BLaER1 treated with 17β-estradiol and CSF1 and Interleukin-3, amounts not matched to agents 10 nM and 100 nM (cell line): ENCODE results near the gene SORCS2.

ENCODE experiments used
- H3K27ac ChIP-seq, 11 experiments: shearing (Covaris generic); formaldehyde crosslinking; 2 replicates each; pipeline ENCODE4 v1.8.1; 2022
- H3K27me3 ChIP-seq, 11 experiments: shearing (Covaris generic); formaldehyde crosslinking; 2 replicates each; pipeline ENCODE4 v1.8.1; 2022
- H3K36me3 ChIP-seq, 11 experiments: shearing (Covaris generic); formaldehyde crosslinking; 2 replicates each; pipeline ENCODE4 v1.8.1; 2022
- H3K4me1 ChIP-seq, 10 experiments: shearing (Covaris generic); formaldehyde crosslinking; 2 replicates each; pipeline ENCODE4 v1.8.1; 2022
- H3K4me2 ChIP-seq, 11 experiments: shearing (Covaris generic); formaldehyde crosslinking; 2 replicates each; pipeline ENCODE4 v1.8.1; 2022
- H3K4me3 ChIP-seq, 10 experiments: shearing (Covaris generic); formaldehyde crosslinking; 2 replicates each; pipeline ENCODE4 v1.8.1; 2022
- H3K9ac ChIP-seq, 11 experiments: shearing (Covaris generic); formaldehyde crosslinking; 2 replicates each; pipeline ENCODE4 v1.8.1; 2022
- H3K9me3 ChIP-seq, 11 experiments: shearing (Covaris generic); formaldehyde crosslinking; replicated peaks in 1 of 11; 2 replicates each; pipeline ENCODE4 v1.8.1; 2022
- H4K20me1 ChIP-seq, 11 experiments: shearing (Covaris generic); formaldehyde crosslinking; 2 replicates each; pipeline ENCODE4 v1.8.1; 2022
- Cebpa-rat ChIP-seq, 11 experiments: shearing (Covaris generic); IDR thresholded peaks; 2 replicates each; pipeline ENCODE4 v1.8.1; 2022

The SORCS2 gene

DNA sequence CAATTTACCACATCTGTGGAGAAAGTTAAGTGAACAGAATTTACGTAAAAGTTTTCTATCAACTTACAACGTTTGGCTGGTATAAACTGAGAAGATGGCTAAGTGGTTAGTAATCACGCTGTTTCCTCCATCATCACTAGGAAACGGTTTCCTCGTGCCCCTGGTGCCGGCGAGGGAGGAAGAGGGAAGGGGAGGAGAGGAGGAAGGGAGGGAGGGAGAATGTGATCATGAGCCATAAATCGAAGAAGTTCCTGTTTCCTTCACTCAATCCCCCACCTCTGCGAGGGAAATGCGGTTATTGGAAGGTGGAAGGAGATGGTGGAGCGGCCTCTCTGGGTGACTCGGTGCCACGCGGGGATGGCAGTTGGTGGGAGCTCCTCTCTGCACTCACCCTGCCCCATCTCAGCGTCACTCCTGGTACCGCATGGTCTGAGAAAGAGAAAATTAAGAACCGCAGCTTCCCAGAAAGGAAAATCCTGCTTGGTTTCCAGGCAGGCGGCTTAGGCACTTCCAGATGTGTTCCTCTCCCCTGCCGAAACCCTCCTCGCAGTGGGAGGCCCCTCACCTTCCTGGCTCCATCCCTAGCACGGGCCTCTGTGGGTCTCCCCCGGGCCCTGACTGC, 530.5 kb downstream of the SORCS2 start:
- Histone ChIP-seq H4K20me1 (no peaks in the 10 kb centered on the region; a peak in 1 of 22 replicates), H3K9me3 (0 out of 22 replicates have a peak, but pooled peaks cover 0 to 4% (median 0%) of the 10 kb centered on the region in 11 experiments), H3K9ac (no peak overlapping the region), H3K27ac (no peak overlapping the region), H3K4me3 (no peak overlapping the region), H3K4me2 (peak overlapping the region; percentile 13 to 81 (median 41); a peak in 20 of 22 replicates), H3K36me3 (peaks cover 0 to 11% (median 0%) of the 10 kb centered on the region in 11 experiments; a peak in 2 of 22 replicates), H3K27me3 (no peaks in the 10 kb centered on the region), H3K4me1 (peaks cover 16 to 28% (median 22%) of the 10 kb centered on the region in 10 experiments)
- TF ChIP-seq Cebpa-rat (IDR thresholded peaks at IDR 0.05), result no peak

DNA sequence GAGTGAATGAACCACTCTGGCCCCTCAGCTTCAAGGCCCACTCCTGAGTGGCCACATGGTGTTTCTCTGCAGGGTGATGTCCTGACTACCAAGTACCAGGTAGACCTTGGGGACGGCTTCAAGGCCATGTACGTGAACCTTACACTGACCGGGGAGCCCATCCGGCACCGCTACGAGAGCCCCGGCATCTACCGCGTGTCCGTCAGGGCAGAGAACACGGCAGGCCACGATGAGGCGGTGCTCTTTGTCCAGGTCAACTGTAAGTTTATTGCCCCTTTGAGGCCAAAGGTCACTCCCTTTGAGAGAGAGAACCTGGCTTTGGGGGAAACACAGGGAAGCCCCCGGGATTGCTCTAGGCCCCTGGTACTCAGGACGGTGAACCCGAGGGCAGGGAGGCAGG, 531.3 kb downstream of the SORCS2 start:
- H3K4me2 ChIP-seq, result 0 out of 22 replicates have a peak overlapping the region, but pooled peaks of 1 of the 11 experiments have one; percentile 41
- H3K27me3 ChIP-seq, result no peaks in the 10 kb centered on the region
- H3K4me1 ChIP-seq, result peaks cover 15 to 24% (median 19%) of the 10 kb centered on the region in 10 experiments
- TF ChIP-seq Cebpa-rat (IDR thresholded peaks at IDR 0.05), result no peak
- H3K27ac ChIP-seq, result no peak overlapping the region
- 0 out of 22 replicates have a peak, but pooled peaks cover 0 to 4% (median 0%) of the 10 kb centered on the region in 11 experiments for H3K9me3 ChIP-seq
- H3K4me3 ChIP-seq, result no peak overlapping the region
- peaks cover 0 to 11% (median 0%) of the 10 kb centered on the region in 11 experiments; a peak in 2 of 22 replicates for H3K36me3 ChIP-seq
- no peaks in the 10 kb centered on the region for H4K20me1 ChIP-seq
- no peak overlapping the region for H3K9ac ChIP-seq

DNA sequence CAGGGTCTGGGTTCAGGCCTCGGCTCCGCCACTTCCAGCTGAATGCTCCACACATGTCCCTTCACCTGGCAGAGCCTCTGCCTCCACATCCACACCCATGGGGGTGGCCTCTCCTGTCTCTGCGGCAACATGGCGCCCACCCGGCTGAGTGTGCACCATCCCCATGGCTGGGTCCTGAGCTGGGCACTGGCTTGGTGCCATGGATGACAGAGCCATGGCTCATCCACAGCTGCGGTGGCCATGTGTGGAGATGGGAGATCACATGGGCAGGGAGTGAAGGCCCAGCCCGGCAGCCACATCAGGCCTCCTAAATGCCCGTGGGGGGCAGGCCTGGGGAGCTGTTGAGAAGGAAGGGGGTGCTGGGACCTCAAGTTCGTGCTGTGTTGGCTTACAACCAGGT, 533.6 kb downstream of the SORCS2 start:
- Histone ChIP-seq H3K4me2 (no peak overlapping the region), H3K9me3 (0 out of 22 replicates have a peak, but pooled peaks cover 0 to 4% (median 0%) of the 10 kb centered on the region in 11 experiments), H3K4me3 (no peak overlapping the region), H4K20me1 (no peaks in the 10 kb centered on the region; a peak in 1 of 22 replicates), H3K4me1 (peaks cover 10 to 17% (median 12%) of the 10 kb centered on the region in 10 experiments), H3K27ac (no peak overlapping the region), H3K9ac (no peak overlapping the region), H3K36me3 (peaks cover 0 to 11% (median 0%) of the 10 kb centered on the region in 11 experiments; a peak in 2 of 22 replicates), H3K27me3 (no peaks in the 10 kb centered on the region)
- no peak for TF ChIP-seq Cebpa-rat (IDR thresholded peaks at IDR 0.05)

DNA sequence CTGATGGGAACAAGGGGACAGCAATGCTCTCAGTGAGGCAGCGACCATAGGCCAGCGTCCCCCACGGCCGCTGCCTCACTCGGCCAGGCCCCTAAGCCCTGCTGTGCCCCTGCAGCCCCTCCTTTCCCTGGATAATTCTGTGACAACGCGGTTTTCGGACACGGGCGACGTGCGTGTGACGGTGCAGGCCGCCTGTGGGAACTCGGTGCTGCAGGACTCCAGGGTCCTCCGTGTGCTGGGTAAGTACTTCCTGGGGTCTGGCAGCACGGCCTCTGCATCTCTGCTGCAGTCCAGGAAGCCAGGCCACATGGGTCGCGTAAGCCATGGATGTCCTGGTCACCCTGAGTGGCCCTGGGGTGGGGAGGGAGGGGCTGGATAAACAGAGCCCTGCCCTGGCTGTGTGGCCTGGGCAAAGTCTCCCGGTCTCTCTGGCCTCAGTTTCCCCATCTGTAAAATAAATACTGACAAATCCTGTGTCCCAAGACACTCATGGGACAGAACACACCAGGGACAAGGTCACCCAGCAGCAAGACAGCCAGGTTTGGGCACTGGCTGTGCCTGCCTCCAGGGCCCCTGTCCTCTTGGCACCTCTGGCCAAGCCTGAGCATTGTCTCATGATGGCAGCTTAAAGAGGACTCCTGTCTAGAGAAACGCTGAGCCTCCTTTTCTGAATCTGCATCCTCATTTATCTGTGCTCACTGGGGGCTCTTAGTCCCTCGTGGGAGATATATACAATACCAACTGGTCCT, 534.5 kb downstream of the SORCS2 start:
- no peak for TF ChIP-seq Cebpa-rat (IDR thresholded peaks at IDR 0.05)
- Histone ChIP-seq H3K36me3 (peaks cover 0 to 11% (median 0%) of the 10 kb centered on the region in 11 experiments; a peak in 2 of 22 replicates), H3K4me1 (peaks cover 10 to 16% (median 12%) of the 10 kb centered on the region in 10 experiments), H3K9me3 (0 out of 22 replicates have a peak, but pooled peaks cover 0 to 4% (median 0%) of the 10 kb centered on the region in 11 experiments), H4K20me1 (no peaks in the 10 kb centered on the region; a peak in 2 of 22 replicates), H3K27me3 (no peaks in the 10 kb centered on the region), H3K27ac (no peak overlapping the region), H3K4me3 (no peak overlapping the region), H3K4me2 (no peak overlapping the region), H3K9ac (no peak overlapping the region)

DNA sequence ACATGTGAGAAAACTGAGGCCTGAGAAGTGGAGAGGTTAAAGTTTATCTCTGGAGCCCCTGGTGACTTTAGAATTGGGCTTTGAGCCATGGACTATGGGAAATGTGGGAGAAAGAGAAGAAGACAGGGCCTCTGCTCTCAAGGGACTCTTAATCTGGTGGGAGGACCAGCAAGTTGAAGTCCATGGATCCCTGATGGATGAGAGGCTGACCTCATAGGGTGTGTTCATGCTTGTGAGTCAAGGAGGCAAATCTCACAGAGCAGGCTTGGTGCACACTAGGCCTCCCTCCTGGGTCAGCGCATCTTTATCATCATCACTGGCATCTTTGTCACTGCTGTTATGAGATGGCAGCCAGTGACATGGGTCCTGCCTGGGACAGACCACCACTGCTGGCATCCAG, 535.4 kb downstream of the SORCS2 start:
- peaks cover 0 to 11% (median 0%) of the 10 kb centered on the region in 11 experiments; a peak in 2 of 22 replicates for H3K36me3 ChIP-seq
- H3K4me2 ChIP-seq, result no peak overlapping the region
- H3K27ac ChIP-seq, result no peak overlapping the region
- no peak for TF ChIP-seq Cebpa-rat (IDR thresholded peaks at IDR 0.05)
- H3K27me3 ChIP-seq, result no peaks in the 10 kb centered on the region
- H3K4me3 ChIP-seq, result no peak overlapping the region
- H3K9me3 ChIP-seq, result 0 out of 22 replicates have a peak, but pooled peaks cover 0 to 4% (median 0%) of the 10 kb centered on the region in 11 experiments
- peaks cover 5 to 7% (median 6%) of the 10 kb centered on the region in 10 experiments for H3K4me1 ChIP-seq
- no peaks in the 10 kb centered on the region; a peak in 4 of 22 replicates for H4K20me1 ChIP-seq
- H3K9ac ChIP-seq, result no peak overlapping the region

DNA sequence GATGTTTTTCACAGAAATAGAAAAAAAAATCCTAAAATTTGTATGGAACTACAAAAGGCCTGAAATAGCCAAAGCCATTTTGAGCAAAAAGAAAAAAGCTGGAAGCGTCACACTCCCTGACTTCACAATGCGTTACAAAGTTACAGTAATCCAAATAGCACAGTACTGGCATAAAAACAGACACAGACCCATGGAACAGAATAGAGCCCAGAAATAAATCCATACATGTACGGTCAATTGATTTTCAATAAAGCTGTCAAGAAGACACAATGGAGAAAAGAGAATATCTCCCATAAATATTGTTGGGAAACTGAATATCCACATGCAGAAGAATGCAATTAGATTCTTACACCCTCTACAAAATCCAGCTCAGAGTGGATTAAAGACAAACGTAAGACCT, 539.1 kb downstream of the SORCS2 start:
- peaks cover 0 to 18% (median 0%) of the 10 kb centered on the region in 11 experiments; a peak in 5 of 22 replicates for H3K27me3 ChIP-seq
- H4K20me1 ChIP-seq, result peaks cover 0 to 24% (median 0%) of the 10 kb centered on the region in 11 experiments; a peak in 9 of 22 replicates
- no peak overlapping the region for H3K4me2 ChIP-seq
- H3K4me1 ChIP-seq, result peaks cover 0 to 20% (median 11%) of the 10 kb centered on the region in 10 experiments; a peak in 15 of 20 replicates
- no peaks in the 10 kb centered on the region for H3K9me3 ChIP-seq
- H3K36me3 ChIP-seq, result no peaks in the 10 kb centered on the region
- H3K27ac ChIP-seq, result no peak overlapping the region
- TF ChIP-seq Cebpa-rat (IDR thresholded peaks at IDR 0.05), result no peak
- no peak overlapping the region for H3K4me3 ChIP-seq
- H3K9ac ChIP-seq, result no peak overlapping the region

DNA sequence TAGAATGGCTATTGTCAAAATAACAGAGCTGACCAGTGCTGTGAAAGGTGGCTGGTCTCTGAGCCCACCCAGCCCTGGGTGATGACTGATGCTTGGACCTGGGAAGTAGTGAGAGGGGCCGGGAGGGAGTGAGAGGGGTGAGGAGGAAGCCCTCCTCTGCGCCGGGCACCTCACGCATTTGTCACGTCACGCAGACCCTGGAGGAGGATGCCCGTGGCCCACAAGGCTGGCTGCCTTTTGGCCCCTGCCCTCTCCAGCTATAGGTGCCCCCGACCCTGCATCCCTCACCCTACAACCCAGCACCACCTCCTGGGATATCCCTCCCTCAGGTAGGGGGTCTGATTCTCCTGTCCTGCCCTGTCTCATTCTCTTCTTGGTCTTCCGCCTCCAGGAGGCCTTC, 539.9 kb downstream of the SORCS2 start:
- Histone ChIP-seq H3K36me3 (no peaks in the 10 kb centered on the region), H3K4me3 (no peak overlapping the region), H3K27me3 (peaks cover 0 to 23% (median 0%) of the 10 kb centered on the region in 11 experiments; a peak in 5 of 22 replicates), H3K4me2 (no peak overlapping the region), H3K4me1 (peaks cover 0 to 26% (median 17%) of the 10 kb centered on the region in 10 experiments; a peak in 15 of 20 replicates), H3K9me3 (no peaks in the 10 kb centered on the region), H4K20me1 (peaks cover 0 to 28% (median 0%) of the 10 kb centered on the region in 11 experiments; a peak in 9 of 22 replicates), H3K27ac (no peak overlapping the region), H3K9ac (no peak overlapping the region)
- TF ChIP-seq Cebpa-rat (IDR thresholded peaks at IDR 0.05), result no peak

DNA sequence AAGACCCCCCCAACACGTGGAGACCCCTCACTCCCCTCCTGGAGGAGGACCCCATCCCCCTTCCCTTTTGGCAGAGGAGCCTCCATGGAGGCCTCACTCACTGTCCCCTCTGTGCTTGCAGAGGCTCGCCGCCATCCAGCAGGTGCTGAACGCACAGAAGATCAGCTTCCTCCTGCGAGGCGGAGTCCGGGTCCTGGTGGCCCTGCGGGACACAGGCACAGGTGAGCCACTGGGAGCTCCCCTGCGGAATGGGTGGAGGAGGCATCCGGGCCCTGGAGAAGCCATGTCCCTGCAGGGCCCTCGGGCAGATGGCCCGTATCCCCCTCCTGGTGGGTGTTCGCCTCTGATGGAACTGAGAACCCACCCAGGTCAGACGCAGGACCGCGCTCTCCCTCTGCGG, 540.9 kb downstream of the SORCS2 start:
- peaks cover 0 to 35% (median 25%) of the 10 kb centered on the region in 10 experiments; a peak in 17 of 20 replicates for H3K4me1 ChIP-seq
- H3K36me3 ChIP-seq, result no peaks in the 10 kb centered on the region
- H3K9ac ChIP-seq, result no peak overlapping the region

More for the DNA sequence above, 540.9 kb downstream of the SORCS2 start:
- no peak for TF ChIP-seq Cebpa-rat (IDR thresholded peaks at IDR 0.05)
- peaks cover 0 to 23% (median 0%) of the 10 kb centered on the region in 11 experiments; a peak in 5 of 22 replicates for H3K27me3 ChIP-seq
- peaks cover 0 to 35% (median 0%) of the 10 kb centered on the region in 11 experiments; a peak in 9 of 22 replicates for H4K20me1 ChIP-seq
- no peaks in the 10 kb centered on the region for H3K9me3 ChIP-seq
- no peak overlapping the region for H3K4me2 ChIP-seq
- H3K27ac ChIP-seq, result no peak overlapping the region
- no peak overlapping the region for H3K4me3 ChIP-seq
